ENCODE measurements around the gene HCFC2.
"Not testable (repeated sequence)": the region's sequence is repeated elsewhere in the genome, so short reads cannot be mapped to it uniquely, and the experiment has no call there.

- TF ChIP-seq CTCF (IDR thresholded peaks at IDR 0.05; ENCODE audit: borderline replicate concordance, extremely low read depth, low read length, poor library complexity, severe bottlenecking); EZH2 (IDR thresholded peaks at IDR 0.05; ENCODE audit: borderline replicate concordance, low read depth, low read length, severe bottlenecking): not testable (repeated sequence)
Measured at GRCh38 chr12:104039769-104040168, 24.6 kb upstream of the HCFC2 start.
